Fibroblast of lung (primary cell): ENCODE results near the gene RIMS4. TPM values are rescaled to one million over a fixed set of nuclear protein-coding genes. Genes with fewer than 3 reads are reported as not detected.

Source experiments
- DNase-seq, 2 donors: peaks; one replicate each; pipeline versions ENCODE4 v3.0.0 to v3.0.0-alpha.2; 2010; ENCODE audit warnings: low read depth in 2 of 2
- H2AFZ ChIP-seq: 2 replicates; pipeline ENCODE4 v1.5.1; 2012; ENCODE audit warnings: low read length, control low read depth, inconsistent platforms
- H3K27ac ChIP-seq: 2 replicates; pipeline ENCODE4 v1.5.1; 2011; ENCODE audit warnings: low read length, control low read depth; ENCODE audit not compliant: insufficient read depth
- H3K27me3 ChIP-seq: 2 replicates; pipeline ENCODE4 v1.5.1; 2011; ENCODE audit warnings: mild to moderate bottlenecking, low read length; ENCODE audit not compliant: control insufficient read depth, insufficient read depth
- H3K36me3 ChIP-seq: 2 replicates; pipeline ENCODE4 v1.5.1; 2011; ENCODE audit warnings: low read length; ENCODE audit not compliant: control insufficient read depth, insufficient read depth
- H3K4me1 ChIP-seq: 2 replicates; pipeline ENCODE4 v1.5.1; 2011; ENCODE audit warnings: low read length; ENCODE audit not compliant: control insufficient read depth, insufficient read depth; ENCODE audit errors: extremely low read depth
- H3K4me2 ChIP-seq: 2 replicates; pipeline ENCODE4 v1.5.1; 2011; ENCODE audit warnings: low read length, control low read depth; ENCODE audit not compliant: insufficient read depth; ENCODE audit errors: extremely low read depth
- H3K4me3 ChIP-seq, 4 experiments: fragments of 200-600 bp in 1 of 4; sonication (generic) in 1 of 4; replicated peaks in 1 of 4; 2 replicates each; pipeline ENCODE4 v1.5.1; 2011 to 2016; ENCODE audit warnings: low read length in 4 of 4, low read depth in 3 of 4, mild to moderate bottlenecking in 3 of 4, control low read depth in 2 of 4, inconsistent platforms in 1 of 4, mixed read lengths in 1 of 4; ENCODE audit not compliant: insufficient read depth in 1 of 4; ENCODE audit errors: control extremely low read depth in 1 of 4
- H3K79me2 ChIP-seq: 2 replicates; pipeline ENCODE4 v1.5.1; 2012; ENCODE audit warnings: mild to moderate bottlenecking, low read length, inconsistent platforms; ENCODE audit not compliant: control insufficient read depth, insufficient read depth
- H3K9ac ChIP-seq: 2 replicates; pipeline ENCODE4 v1.5.1; 2011; ENCODE audit warnings: mild to moderate bottlenecking, low read length, control low read depth; ENCODE audit not compliant: insufficient read depth
- H3K9me3 ChIP-seq: 2 replicates; pipeline ENCODE4 v1.5.1; 2012; ENCODE audit warnings: low read depth, low read length; ENCODE audit not compliant: control insufficient read depth, insufficient read depth
- H4K20me1 ChIP-seq: 2 replicates; pipeline ENCODE4 v1.5.1; 2011; ENCODE audit warnings: low read length; ENCODE audit not compliant: control insufficient read depth, insufficient read depth; ENCODE audit errors: extremely low read depth
- CTCF ChIP-seq, 2 donors: IDR thresholded peaks in 1 of 2; conservative IDR thresholded peaks in 1 of 2; 1 replicate in 1 of 2; 2 replicates in 1 of 2; pipeline ENCODE4 v1.5.1; 2011 to 2012; ENCODE audit warnings: low read length in 2 of 2, control low read depth in 1 of 2, inconsistent platforms in 1 of 2, low read depth in 1 of 2, mild to moderate bottlenecking in 1 of 2
- EZH2 ChIP-seq: IDR thresholded peaks from 2 replicates; pipeline ENCODE4 v1.5.1; 2012; ENCODE audit warnings: low read length, control low read depth, mild to moderate bottlenecking; ENCODE audit errors: missing control alignments
- polyA plus RNA-seq, 2 donors: library from polyadenylated mRNA; depleted of rRNA in 1 of 2; stranded (reverse) in 1 of 2; unstranded in 1 of 2; fragments of >200 nt; gene quantifications; 2 replicates each; pipeline ENCODE4 v1.2.1, GENCODE V29; 2011 to 2012; ENCODE audit warnings: missing spikeins in 1 of 2
- total RNA-seq: library from RNA; depleted of rRNA; stranded (reverse); fragments of >200 nt; gene quantifications from 2 replicates; pipeline ENCODE4 v1.2.1, GENCODE V29; 2014

RIMS4 gene
- total and polyA plus RNA-seq, 2 donors (not counting 1 experiment from before 2014, with no cell fraction given) = under 0.01 to 0.03 TPM

GRCh38 chr20:44748005-44748370 lies 62.4 kb downstream of the RIMS4 start:
- Histone ChIP-seq H3K9ac (no peak overlapping the region), H3K4me2 (no peak overlapping the region), H3K9me3 (no peaks in the 10 kb centered on the region), H3K4me3 (no peak overlapping the region), H2AFZ (no peak overlapping the region), H3K27ac (no peak overlapping the region), H3K4me1 (peaks cover 3% of the 10 kb centered on the region), H3K36me3 (no peaks in the 10 kb centered on the region), H3K79me2 (no peaks in the 10 kb centered on the region), H3K27me3 (peaks cover 52% of the 10 kb centered on the region), H4K20me1 (no peaks in the 10 kb centered on the region)
- TF ChIP-seq CTCF (conservative IDR thresholded peaks at IDR 0.05 in 1 of 2, IDR thresholded peaks at IDR 0.05 in 1 of 2; ENCODE audit: low read depth in 1 of 2, low read length in 2 of 2) = no peak
- no peak for TF ChIP-seq EZH2
- peak in 1 of 2 donors; percentile 23 for DNase-seq

DNA sequence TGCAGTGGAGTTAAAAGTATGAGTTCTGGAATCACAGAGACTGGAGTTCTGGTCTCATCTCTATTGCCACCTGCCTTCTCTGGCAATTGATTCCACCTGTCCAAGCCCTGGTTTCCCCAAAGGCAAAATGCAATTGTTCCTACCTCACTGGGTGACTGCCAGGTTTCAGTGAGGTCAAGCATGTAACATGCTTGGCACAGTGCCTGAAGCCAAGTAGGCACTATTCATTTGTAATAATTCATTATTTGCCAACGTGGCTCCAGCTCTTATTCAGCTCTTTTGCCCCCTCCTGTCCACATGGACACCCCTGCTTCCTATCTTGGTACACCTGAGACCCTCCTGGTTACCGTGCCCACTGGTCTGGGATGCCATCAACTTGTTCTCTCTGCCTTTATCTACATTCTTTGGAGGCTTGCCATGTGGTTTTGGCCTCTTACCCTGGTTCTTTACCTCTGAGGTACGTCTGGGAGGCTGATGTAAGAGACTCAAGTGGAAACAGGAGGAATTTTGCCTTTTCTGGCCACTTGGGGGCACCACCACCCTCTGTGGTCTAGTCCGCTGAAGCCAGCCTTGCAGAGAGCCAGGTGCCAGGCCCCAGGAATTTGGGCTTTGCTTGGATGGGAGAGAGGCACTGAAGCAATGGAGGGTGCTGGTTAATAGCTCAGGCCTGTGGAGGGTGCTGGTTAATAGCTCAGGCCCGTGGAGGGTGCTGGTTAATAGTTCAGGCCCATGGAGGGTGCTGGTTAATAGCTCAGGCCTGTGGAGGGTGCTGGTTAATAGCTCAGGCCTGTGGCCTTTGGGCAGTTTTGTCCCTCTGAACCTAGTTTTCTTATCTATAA lies 63.0 kb downstream of the RIMS4 start:
- peaks cover 3% of the 10 kb centered on the region for H3K4me1 ChIP-seq
- H3K79me2 ChIP-seq = no peaks in the 10 kb centered on the region
- DNase-seq = peak; percentile 60 to 71
- TF ChIP-seq CTCF (conservative IDR thresholded peaks at IDR 0.05 in 1 of 2, IDR thresholded peaks at IDR 0.05 in 1 of 2; ENCODE audit: low read depth in 1 of 2, low read length in 2 of 2) (peak; percentile 76 to 77), EZH2 (peak; percentile 33)
- H3K9ac ChIP-seq = no peak overlapping the region
- no peak overlapping the region for H3K4me3 ChIP-seq
- no peaks in the 10 kb centered on the region for H3K9me3 ChIP-seq
- H3K4me2 ChIP-seq = no peak overlapping the region
- H3K36me3 ChIP-seq = no peaks in the 10 kb centered on the region
- no peaks in the 10 kb centered on the region for H4K20me1 ChIP-seq
- no peak overlapping the region for H2AFZ ChIP-seq
- H3K27ac ChIP-seq = no peak overlapping the region
- peaks cover 57% of the 10 kb centered on the region for H3K27me3 ChIP-seq

DNA sequence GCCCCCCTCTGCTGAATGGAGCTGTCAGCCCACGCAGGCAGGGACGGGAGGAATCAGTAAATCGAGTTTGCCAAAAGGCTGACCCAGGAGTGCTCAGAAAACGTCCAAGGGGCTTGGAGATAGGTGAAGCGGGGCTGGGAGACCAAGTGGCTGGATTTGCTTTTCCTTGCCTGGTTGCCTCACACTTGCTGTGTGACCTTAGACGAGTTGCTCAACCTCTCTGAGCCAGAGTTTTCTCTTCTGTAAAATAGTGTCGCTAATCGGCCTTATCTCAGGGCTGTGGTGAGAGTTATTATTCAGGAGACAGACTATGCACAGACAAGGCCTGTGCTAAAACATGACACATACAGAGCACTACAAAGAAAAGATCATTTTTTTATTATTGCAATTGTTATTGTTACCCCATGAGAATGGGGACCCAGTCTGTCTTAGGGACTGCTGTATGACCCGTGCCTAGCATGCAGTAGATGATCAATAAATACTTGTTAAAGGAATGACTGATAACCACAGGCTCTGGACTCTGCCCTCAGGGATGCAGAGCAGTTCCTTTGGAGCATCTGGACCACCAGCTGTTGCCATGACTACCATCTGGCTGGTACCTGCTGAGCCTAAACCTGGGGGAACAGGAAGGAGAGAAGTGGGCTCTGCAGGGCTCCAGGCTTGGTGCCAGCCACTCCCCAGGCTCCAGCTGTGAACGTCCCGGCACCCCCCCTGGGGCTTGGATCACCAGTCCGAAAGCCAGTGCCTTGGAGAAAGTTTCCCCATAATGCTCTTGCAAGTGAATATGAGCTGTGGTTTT lies 63.8 kb downstream of the RIMS4 start:
- H3K4me1 ChIP-seq = peaks cover 3% of the 10 kb centered on the region
- H4K20me1 ChIP-seq = no peaks in the 10 kb centered on the region
- TF ChIP-seq CTCF (conservative IDR thresholded peaks at IDR 0.05 in 1 of 2, IDR thresholded peaks at IDR 0.05 in 1 of 2; ENCODE audit: low read depth in 1 of 2, low read length in 2 of 2) (no peak), EZH2 (peak; percentile 86)
- no peaks in the 10 kb centered on the region for H3K79me2 ChIP-seq
- no peak overlapping the region for H3K9ac ChIP-seq
- H3K27ac ChIP-seq = no peak overlapping the region
- H3K9me3 ChIP-seq = no peaks in the 10 kb centered on the region
- peak overlapping the region; percentile 19 to 56 (median 34) for H3K4me3 ChIP-seq
- H2AFZ ChIP-seq = no peak overlapping the region
- no peak for DNase-seq
- peaks cover 60% of the 10 kb centered on the region for H3K27me3 ChIP-seq
- H3K36me3 ChIP-seq = no peaks in the 10 kb centered on the region
- peak overlapping the region; percentile 58 for H3K4me2 ChIP-seq
